Testis (tissue), 3 donors: Measurements from ENCODE around the gene ISCU. TPM values are rescaled to one million over a fixed set of nuclear protein-coding genes. Genes with fewer than 3 reads are reported as not detected.

Experiments used
- DNase-seq: peaks from one replicate; pipeline ENCODE4 v3.0.0-alpha.2; 2019
- H3K27ac ChIP-seq, 2 donors: fragments of 200-600 bp; sonication (generic); one replicate each; pipeline ENCODE4 v1.5.1; 2019
- H3K27me3 ChIP-seq: fragments of 200-600 bp; sonication (generic); one replicate; pipeline ENCODE4 v1.5.1; 2019
- H3K36me3 ChIP-seq: fragments of 200-600 bp; sonication (generic); one replicate; pipeline ENCODE4 v1.5.1; 2017; ENCODE audit warnings: low read depth; ENCODE audit errors: missing control alignments
- H3K4me1 ChIP-seq: fragments of 200-600 bp; sonication (generic); one replicate; pipeline ENCODE4 v1.5.1; 2019
- H3K4me3 ChIP-seq, 2 donors: fragments of 200-600 bp; sonication (generic); one replicate each; pipeline ENCODE4 v1.5.1; 2017 to 2019
- H3K9me3 ChIP-seq: fragments of 200-600 bp; sonication (generic); one replicate; pipeline ENCODE4 v1.5.1; 2017
- POLR2A ChIP-seq: fragments of 450-650 bp; IDR thresholded peaks from one replicate; pipeline ENCODE4 v1.6.1; 2017; ENCODE audit warnings: antibody characterized with exemption, mild to moderate bottlenecking, moderate library complexity
- WGBS, 2 donors: methylation state at CpG; one replicate each; pipeline ENCODE4 v1.1.5; 2018; 5-methylcytosine and 5-hydroxymethylcytosine counted together
- intact Hi-C: fragments of 100-400 bp; cut with DNase I; formaldehyde crosslinking; loops from one replicate; pipeline ENCODE4 v1.15.1; 2023; ENCODE audit warnings: low total_unique reads
- polyA plus RNA-seq: library from polyadenylated mRNA; stranded (reverse); fragments of 350-450 nt; fragmentation: Illumina TruSeq; extraction: RNeasy Lipid Tissue Mini Kit (QIAGEN cat#74804); gene quantifications from one replicate; pipeline ENCODE4 v1.2.3, GENCODE V29; 2014; ENCODE audit warnings: low read depth, low replicate concordance; ENCODE audit not compliant: insufficient read depth
- total RNA-seq, 2 donors: library from RNA; depleted of rRNA; stranded (reverse); fragments of >200 nt; gene quantifications; one replicate each; pipeline ENCODE4 v1.2.3, GENCODE V29; 2016
- TF ChIP-seq, protein P1 (sequence below), 3 experiments: fragments of 450-650 bp in 2 of 3; fragments of 200-600 bp in 1 of 3; sonication (generic) in 1 of 3; IDR thresholded peaks; one replicate each; pipeline ENCODE4 v1.5.1; 2016 to 2019; ENCODE audit warnings: antibody characterized with exemption in 3 of 3, mild to moderate bottlenecking in 2 of 3, moderate library complexity in 1 of 3

The ISCU gene
- total and polyA plus RNA-seq, 3 donors from 2014 or later = 217 to 238 (median 221) TPM

DNA sequence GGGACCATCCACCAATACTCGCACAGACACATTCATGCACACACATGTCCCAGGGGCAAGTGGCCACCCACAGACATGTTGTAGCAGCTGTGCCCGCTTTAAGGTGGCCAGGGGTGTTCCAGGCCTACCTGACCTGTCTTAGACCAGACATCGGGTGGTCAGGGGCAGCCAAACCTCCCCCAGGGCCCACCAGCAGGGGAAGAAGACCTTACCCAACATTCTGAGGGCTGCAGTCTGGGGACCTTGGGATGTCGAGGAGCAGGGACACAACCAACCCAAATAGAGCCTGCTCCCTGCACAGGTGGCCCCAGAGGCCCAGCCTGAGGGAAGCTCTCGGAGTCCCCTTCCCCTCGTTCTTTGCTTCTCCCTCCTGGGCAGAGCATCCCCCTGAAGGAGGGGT is 37.1 kb downstream of the ISCU start:
- Histone ChIP-seq H3K4me1 (no peaks in the 10 kb centered on the region), H3K27me3 (no peaks in the 10 kb centered on the region), H3K27ac (no peak overlapping the region), H3K9me3 (no peaks in the 10 kb centered on the region), H3K4me3 (no peak overlapping the region), H3K36me3 (no peaks in the 10 kb centered on the region)
- intact Hi-C loops = no loop called here
- WGBS, 2 donors = 84 to 85% methylated on average over 5 to 6 of the region's 6 CpGs
- TF ChIP-seq, protein P1, sequence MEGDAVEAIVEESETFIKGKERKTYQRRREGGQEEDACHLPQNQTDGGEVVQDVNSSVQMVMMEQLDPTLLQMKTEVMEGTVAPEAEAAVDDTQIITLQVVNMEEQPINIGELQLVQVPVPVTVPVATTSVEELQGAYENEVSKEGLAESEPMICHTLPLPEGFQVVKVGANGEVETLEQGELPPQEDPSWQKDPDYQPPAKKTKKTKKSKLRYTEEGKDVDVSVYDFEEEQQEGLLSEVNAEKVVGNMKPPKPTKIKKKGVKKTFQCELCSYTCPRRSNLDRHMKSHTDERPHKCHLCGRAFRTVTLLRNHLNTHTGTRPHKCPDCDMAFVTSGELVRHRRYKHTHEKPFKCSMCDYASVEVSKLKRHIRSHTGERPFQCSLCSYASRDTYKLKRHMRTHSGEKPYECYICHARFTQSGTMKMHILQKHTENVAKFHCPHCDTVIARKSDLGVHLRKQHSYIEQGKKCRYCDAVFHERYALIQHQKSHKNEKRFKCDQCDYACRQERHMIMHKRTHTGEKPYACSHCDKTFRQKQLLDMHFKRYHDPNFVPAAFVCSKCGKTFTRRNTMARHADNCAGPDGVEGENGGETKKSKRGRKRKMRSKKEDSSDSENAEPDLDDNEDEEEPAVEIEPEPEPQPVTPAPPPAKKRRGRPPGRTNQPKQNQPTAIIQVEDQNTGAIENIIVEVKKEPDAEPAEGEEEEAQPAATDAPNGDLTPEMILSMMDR (IDR thresholded peaks at IDR 0.05) = no peak
- no peak for TF ChIP-seq POLR2A
- no peak for DNase-seq

DNA sequence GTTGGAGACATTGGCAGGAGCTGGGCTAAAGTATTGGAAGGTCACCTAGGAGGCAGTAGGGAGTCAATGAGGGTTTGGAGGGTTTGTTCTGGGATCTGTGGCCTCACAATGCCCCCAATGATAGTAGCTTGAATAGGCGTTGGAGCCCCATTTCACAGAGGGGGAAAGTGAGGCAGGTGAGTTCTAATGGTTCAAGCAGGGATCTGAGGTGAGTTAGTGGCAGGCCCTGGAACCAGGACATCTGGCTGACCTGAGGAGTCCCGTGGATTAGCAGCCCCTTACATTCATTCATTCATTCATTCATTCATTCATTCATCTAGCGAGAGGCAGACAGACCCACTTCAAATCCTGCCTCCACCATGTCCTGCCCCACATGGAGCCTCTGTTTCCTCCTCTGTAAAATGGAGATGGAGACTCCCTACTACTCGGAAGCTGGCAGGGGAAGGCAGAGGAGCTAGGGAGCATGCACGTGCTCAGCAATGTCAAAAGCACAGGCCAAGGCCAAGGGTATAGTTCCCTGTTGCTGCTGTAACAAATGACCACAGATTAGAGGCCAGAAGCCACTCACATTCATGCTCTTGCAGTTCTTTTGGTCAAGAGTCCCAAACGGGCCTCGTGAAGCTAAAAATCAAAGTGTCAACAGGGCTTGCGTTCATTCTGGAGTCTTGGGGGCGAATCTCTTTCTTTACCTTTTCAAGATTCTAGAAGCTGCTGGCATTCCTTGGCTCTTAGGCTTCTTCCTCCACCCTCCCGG is 37.7 kb downstream of the ISCU start:
- no peaks in the 10 kb centered on the region for H3K27me3 ChIP-seq
- H3K4me3 ChIP-seq = no peak overlapping the region
- TF ChIP-seq, protein P1 (IDR thresholded peaks at IDR 0.05) = no peak
- no peak for TF ChIP-seq POLR2A
- H3K36me3 ChIP-seq = no peaks in the 10 kb centered on the region
- WGBS, 2 donors = 79 to 91% methylated on average over 10 of the region's 10 CpGs
- DNase-seq = no peak
- H3K4me1 ChIP-seq = no peaks in the 10 kb centered on the region
- H3K27ac ChIP-seq = no peak overlapping the region
- no peaks in the 10 kb centered on the region for H3K9me3 ChIP-seq
- intact Hi-C loops = no loop called here

DNA sequence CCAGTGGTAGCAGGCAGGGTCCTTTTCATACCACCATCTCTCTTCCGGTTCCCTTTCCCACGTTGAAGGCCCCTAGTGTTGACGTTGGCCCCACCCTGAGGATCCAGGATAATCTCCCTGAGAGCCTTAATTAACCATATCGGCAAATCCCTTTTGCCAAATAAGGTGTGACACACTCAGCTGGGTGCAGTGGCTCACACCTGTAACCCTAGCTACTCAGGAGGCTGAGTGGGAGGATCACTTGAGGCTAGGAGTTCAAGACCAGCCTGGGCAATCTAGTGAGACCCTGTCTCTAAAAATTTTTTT is 38.3 kb downstream of the ISCU start:
- H3K36me3 ChIP-seq = no peaks in the 10 kb centered on the region
- H3K4me3 ChIP-seq = no peak overlapping the region
- no peak for DNase-seq
- no peaks in the 10 kb centered on the region for H3K9me3 ChIP-seq
- H3K4me1 ChIP-seq = no peaks in the 10 kb centered on the region
- no peak for TF ChIP-seq POLR2A
- TF ChIP-seq, protein P1 (IDR thresholded peaks at IDR 0.05) = no peak
- WGBS, 2 donors = 83 to 85% methylated on average over 4 of the region's 4 CpGs
- intact Hi-C loops = no loop called here
- H3K27ac ChIP-seq = no peak overlapping the region
- no peaks in the 10 kb centered on the region for H3K27me3 ChIP-seq

DNA sequence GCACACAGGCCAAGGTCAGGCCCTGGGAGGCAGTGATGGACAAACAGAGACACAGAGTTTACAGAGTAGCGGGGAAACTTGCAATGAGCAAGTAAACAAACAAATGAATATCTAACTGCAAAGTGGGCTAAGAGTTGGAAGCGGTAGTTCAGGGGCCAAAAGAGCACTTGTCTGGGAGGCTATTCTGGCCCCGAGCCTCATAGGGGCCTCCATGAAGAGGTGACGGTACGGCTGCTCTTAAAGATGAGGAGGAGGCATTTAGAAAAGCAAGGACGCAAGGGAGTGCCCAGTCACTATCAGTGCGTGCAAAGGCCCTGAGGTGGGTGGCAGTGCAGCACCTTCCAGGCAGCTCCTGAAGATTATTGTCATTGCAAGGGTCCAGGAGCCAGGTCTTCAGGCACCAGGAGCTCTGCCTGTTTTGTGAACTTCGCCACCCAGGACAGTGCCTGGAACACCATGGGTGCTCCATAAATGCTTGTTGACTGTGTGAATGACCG is 39.9 kb downstream of the ISCU start:
- TF ChIP-seq POLR2A = no peak
- TF ChIP-seq, protein P1 (IDR thresholded peaks at IDR 0.05) = no peak
- H3K27me3 ChIP-seq = no peaks in the 10 kb centered on the region
- H3K4me1 ChIP-seq = no peaks in the 10 kb centered on the region
- no peak overlapping the region for H3K27ac ChIP-seq
- WGBS, 2 donors = 94 to 95% methylated on average over 9 of the region's 9 CpGs
- H3K36me3 ChIP-seq = no peaks in the 10 kb centered on the region
- no peak overlapping the region for H3K4me3 ChIP-seq
- no peak for DNase-seq
- H3K9me3 ChIP-seq = no peaks in the 10 kb centered on the region
- intact Hi-C loops = no loop called here
